GM18868 (cell line): ENCODE results near the gene CYREN.

Source experiments
- ATAC-seq: cut with Tn5 transposase; IDR thresholded peaks from one replicate; pipeline ENCODE4 v1.9.1; 2021; ENCODE audit warnings: mild to moderate bottlenecking, moderate library complexity; ENCODE audit not compliant: unreplicated experiment

The CYREN gene

GRCh38 chr7:135197906-135198655 lies 27.6 kb upstream of the CYREN start:
- no peak for ATAC-seq

DNA sequence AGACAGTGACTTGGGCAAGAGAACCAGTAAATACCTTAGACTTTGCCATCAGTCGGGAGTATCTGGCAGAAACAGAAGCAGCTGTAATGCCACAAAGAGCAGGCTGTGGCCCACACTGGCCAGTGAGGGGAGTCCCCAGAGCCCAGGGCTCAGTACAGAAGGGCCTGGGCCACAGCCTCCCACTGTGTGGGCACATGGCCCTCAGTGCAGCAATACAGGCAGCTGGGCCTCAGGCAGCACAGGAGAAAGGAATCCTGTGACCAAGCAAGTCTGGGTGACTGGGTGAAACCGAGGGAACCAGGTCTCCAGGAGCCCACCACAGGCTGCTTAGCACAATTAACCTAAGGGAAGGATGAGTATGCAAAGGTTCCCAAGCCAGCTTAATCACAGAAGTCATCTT lies 26.8 kb upstream of the CYREN start:
- ATAC-seq, result no peak

- no peak for ATAC-seq
Measured at GRCh38 chr7:135195968-135196629, 25.6 kb upstream of the CYREN start.

DNA sequence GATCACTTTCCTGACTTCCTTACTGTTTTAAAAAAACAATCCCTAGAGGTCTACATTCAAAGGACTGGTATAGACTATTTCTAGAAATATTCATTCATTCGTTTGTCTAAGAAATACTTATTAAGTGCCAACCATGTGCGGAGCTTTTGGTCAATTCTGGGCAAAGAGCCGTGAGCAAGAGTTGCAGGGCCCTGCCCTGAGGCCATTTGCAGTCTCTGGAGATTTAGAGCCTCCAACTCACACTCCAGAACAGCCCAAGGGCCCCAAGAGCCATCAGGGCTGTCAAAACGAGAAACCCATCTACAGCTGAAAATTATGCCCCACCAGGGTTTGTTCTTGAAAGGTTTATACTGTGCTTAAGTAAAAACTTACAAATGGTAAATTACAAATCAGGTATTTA lies 24.6 kb upstream of the CYREN start:
- ATAC-seq, result no peak

GRCh38 chr7:135194494-135195095 lies 24.1 kb upstream of the CYREN start:
- ATAC-seq, result no peak

DNA sequence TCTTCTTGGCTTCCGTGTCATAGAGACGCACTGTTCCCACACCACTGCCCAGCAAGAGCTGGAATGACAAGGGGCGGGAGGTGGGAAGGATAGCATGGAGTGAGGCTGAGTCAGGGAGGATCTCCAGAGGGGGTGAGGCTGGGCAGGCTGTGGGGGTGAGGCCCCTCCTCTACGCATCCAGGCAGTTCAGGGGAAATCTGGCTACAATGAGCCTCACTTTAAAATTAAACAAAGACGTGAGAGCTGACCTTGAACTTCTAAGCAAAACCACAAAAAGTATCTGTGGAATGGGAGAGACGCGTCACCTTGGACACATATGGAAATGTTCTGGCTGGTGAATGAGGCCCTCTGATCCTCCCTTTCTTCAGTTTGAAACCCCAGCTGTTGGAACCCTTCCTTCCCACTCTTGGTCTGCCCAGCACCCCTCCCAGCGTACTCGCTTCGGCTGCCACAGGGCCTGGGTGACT lies 23.1 kb upstream of the CYREN start:
- ATAC-seq, result no peak

DNA sequence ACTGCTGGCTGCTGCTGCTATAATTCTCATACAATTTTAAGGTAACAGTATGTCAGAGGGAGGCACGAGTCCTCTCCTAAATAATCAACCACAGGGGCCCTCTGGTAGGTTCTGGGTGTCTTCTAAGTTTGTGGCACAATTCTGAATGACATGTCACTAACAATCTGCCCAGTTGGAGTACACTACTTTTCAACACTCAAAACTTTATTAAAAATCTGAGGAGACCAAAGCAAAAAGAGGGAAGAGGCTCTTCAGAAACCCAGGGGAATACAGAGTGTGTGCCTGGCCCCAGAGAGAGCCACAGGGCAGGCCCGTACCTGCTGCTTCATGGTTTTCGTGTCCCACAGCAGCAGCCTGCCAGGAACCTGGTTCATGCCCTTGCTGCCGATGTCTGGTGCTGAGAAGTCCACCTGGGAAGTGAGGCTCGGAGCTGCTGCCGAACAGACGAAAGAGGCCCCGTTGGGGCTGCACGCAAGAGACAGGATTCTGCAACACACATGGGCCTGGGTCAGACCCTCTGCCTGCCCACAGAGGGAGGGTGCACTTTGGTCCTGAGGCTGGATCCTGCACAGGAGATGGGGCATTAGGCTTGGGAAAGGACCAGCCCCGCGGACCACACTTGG lies 22.5 kb upstream of the CYREN start:
- no peak for ATAC-seq

DNA sequence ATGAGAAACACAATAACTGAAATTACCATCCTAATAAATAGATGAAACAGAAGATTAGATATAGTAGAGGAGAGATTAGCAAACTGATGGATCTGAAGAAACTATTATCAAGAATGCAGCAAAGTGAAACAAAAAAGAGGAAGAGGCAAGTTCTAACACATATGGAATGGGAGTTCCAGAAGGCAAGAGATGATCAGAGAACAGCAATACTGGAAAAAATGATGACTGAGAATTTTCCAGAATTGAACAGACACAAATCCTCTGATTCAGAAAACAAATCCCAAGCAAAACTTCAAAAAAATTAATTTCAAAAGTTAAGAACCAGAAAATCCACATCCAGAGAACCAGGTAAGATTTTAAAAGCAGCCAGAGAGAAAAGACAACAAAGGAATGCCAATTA lies 20.2 kb upstream of the CYREN start:
- ATAC-seq, result no peak

GRCh38 chr7:135189961-135190360 lies 19.5 kb upstream of the CYREN start:
- no peak for ATAC-seq

GRCh38 chr7:135189221-135189662 lies 18.7 kb upstream of the CYREN start:
- ATAC-seq, result no peak

DNA sequence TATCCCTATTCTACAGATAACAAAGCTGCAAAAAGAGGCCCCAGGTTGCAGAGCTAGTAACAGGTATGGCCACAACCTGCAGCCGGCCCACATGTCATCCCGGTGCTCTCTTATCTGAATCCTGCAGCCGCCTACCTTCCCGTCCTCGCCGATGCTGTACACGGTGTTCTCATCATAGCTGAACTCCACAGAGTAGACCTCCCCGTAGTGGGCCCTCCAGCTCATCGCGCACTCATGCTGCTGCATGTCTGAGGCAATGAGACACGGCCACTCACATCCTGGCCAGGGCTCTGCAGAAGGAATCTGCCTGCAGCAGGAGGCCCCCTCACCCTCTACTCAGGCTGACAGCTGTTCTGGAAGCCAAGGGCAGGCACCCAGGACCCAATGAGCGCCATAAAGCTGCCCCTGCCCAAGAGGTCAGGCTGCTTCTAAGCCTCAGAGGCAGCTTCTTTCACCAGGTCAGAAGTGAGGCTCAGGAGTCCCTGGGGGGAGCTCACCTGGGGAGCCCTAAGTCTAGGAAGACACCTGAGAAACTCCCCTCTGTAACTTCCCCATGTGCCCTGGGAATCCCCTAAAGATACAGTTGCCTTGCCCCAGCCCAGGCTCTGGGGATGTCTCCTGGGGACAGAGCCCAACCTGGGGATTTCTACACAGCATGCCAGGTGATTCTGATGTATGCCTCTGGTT lies 17.9 kb upstream of the CYREN start:
- peak; percentile 71 for ATAC-seq

DNA sequence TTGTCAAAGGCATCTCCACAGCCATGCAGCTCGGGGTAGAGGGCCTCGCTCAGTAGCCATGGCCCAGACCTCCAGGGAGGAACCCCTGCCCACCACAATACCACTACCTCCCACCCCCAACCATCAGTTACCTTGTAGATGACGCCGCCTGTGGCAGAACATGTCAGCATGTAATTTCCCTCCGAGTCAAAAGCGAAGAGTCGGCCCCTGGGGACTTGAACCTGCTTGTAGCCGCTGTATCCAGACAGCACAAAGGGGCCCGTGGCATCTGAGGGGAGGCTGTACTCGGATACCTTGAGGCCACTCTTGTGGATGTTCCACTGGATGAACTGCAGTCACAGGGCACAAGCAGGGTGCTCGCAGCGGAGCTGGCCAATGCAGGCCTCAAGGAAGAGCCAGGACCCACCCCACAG lies 16.3 kb upstream of the CYREN start:
- peak; percentile 58 for ATAC-seq

- ATAC-seq, result no peak
Measured at GRCh38 chr7:135186261-135186540, 15.7 kb upstream of the CYREN start.

DNA sequence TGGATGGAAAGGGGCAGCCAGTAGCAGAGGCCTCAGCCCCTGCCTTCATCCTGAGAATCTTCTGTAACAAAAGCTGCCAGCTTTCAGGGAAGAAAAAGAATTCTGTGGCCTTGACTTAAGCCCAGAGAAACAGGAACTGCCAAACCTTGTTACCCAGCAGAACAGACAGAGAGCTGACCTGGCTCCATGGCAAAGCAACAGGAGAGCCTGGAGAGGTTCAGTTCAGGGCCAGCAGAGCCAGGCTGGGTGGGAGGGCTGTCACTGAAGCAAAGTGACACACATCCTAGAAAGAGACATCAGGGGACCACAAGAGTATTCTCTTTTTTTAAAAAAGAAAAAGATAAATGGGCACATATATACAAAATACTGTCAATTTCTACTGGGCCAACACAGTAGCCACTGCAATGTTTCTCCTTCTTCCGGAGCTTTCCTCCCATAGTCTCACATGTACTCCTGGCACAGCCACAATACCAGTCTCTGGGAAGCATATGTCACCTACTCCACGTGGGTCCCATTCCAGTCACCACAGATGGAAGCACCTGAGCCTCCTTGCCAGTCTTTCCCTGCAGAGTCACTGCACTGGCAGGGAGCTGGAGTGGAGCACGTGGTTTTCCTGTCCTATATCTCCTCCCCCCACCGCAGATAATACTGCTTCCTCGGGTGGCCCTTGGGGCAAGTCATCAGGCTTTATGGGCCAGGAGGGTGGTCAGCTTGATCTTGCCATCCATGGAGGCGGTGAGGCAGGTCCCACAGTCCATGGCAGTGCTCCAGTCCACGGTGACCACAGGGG lies 15.2 kb upstream of the CYREN start:
- ATAC-seq, result no peak

DNA sequence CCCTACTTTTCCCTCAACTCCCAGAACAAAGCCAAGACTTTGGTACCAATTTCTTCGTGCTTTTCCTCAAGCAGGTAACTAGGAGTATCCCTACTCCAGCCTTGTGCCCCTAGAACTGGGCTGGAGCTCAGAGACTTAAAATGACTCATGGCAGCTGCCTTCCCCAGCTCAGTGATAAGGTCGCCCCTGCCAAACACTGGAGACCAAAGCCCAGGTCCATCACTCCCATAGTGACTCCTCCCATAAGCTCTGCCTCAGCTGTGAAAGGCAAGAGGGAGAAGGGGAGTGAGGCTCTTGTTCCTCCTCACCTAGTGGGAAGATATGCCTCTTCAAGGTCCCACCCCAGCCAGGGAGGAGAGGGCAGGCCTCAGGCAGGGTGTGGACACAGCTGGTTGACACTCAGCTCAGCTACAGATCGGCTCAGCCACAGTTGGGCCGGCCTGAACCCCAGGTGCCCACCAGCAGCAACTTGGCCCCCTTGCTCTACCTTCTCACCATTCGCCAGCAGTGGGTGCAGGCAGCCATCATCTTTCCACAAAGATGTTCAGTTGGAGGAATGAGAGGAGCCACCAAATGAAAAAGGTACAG lies 13.8 kb upstream of the CYREN start:
- ATAC-seq, result no peak

DNA sequence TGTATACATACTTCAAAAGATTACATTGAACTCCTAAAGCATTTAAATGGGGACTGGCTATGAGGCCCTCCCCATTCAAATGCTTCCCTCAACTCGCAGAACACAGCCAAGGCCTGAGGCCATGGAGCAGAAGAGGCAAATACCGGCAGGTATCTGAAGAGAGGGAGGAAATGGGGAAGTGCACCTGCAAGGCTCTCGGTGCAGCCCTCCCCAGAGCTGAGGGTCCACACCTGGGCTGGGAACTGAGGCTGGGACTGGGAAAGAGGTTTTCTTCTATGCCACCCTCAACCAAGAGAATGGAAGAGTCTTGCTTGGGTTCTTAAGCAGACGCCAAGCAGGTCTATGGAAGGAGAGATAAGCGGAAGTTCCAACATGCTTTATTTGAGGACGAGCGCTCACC lies 13.0 kb upstream of the CYREN start:
- no peak for ATAC-seq

- no peak for ATAC-seq
Measured at GRCh38 chr7:135181929-135182678, 11.6 kb upstream of the CYREN start.

DNA sequence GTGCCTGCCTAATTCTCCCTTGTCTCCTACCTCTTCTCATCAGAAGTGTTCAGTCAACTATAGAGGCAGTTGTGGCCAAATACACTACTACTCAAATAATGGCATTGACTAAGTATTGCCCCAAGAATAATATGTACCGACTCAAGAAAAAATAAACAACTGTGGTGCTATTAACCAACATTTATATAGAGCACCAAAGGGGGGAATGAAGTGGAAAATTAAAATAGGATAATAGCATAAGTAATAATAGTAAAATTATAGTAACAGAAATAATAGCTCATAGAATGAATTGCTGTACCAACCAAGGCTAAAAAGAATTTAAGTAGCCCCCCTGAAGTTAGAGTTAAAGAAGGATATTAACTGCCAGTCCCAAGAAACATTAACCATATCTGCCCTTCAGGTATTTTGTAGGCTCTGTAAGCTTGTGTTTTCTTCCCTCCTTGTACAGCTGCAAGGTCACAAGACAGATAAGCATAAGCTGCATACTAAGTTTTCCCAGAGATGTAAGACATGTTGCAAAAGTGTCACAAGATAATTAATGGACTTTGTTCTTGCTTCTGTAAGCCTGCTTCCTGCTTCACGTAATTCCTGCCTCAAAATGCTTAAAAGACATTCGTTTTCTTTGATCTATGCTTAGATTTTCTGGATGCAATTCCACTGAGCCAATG lies 10.9 kb upstream of the CYREN start:
- ATAC-seq, result no peak

GRCh38 chr7:135180122-135180521 lies 9.6 kb upstream of the CYREN start:
- no peak for ATAC-seq
